HG02885 (cell line): ENCODE measurements around the gene CST3.
A peak's percentile ranks its signal among the peaks of the same experiment; 100 is the strongest.
"Not testable (repeated sequence)": the region's sequence is repeated elsewhere in the genome, so short reads cannot be mapped to it uniquely, and the experiment has no call there.

Source experiments
- ATAC-seq: cut with Tn5 transposase; IDR thresholded peaks from one replicate; pipeline ENCODE4 v1.9.1; 2021; ENCODE audit warnings: mild to moderate bottlenecking; ENCODE audit not compliant: unreplicated experiment, poor library complexity

The CST3 gene

GRCh38 chr20:23637282-23638221 is at the start of gene CST3:
Gene CST3, minus strand, starts transcription at chr20:23637955. Its CDS starts 93 bp downstream, at chr20:23637862.
- ATAC-seq: peak; percentile 56

GRCh38 chr20:23686046-23686750 is 48.4 kb upstream of the CST3 start:
- ATAC-seq: no peak

- ATAC-seq: not testable (repeated sequence)
Observed at GRCh38 chr20:23685529-23685896, 47.8 kb upstream of the CST3 start.

GRCh38 chr20:23684261-23684660 is 46.5 kb upstream of the CST3 start:
- no peak for ATAC-seq

GRCh38 chr20:23683807-23684206 is 46.1 kb upstream of the CST3 start:
- no peak for ATAC-seq

- no peak for ATAC-seq
Observed at GRCh38 chr20:23683281-23683680, 45.5 kb upstream of the CST3 start.

GRCh38 chr20:23680146-23680545 is 42.4 kb upstream of the CST3 start:
- ATAC-seq: no peak

- ATAC-seq: no peak
Observed at GRCh38 chr20:23679133-23680092, 41.7 kb upstream of the CST3 start.

- no peak for ATAC-seq
Observed at GRCh38 chr20:23673209-23673608, 35.5 kb upstream of the CST3 start.

- ATAC-seq: no peak
Observed at GRCh38 chr20:23672158-23672557, 34.4 kb upstream of the CST3 start.

- no peak for ATAC-seq
Observed at GRCh38 chr20:23671479-23671878, 33.7 kb upstream of the CST3 start.

GRCh38 chr20:23670361-23670760 is 32.6 kb upstream of the CST3 start:
- ATAC-seq: no peak

GRCh38 chr20:23669866-23670265 is 32.1 kb upstream of the CST3 start:
- no peak for ATAC-seq

GRCh38 chr20:23669327-23669726 is 31.6 kb upstream of the CST3 start:
- no peak for ATAC-seq

- peak; percentile 81 for ATAC-seq
Observed at GRCh38 chr20:23668477-23668951, 30.8 kb upstream of the CST3 start.

GRCh38 chr20:23667666-23668065 is 29.9 kb upstream of the CST3 start:
- no peak for ATAC-seq

- no peak for ATAC-seq
Observed at GRCh38 chr20:23666698-23667097, 28.9 kb upstream of the CST3 start.

- ATAC-seq: no peak
Observed at GRCh38 chr20:23666189-23666588, 28.4 kb upstream of the CST3 start.

GRCh38 chr20:23664954-23665353 is 27.2 kb upstream of the CST3 start:
- ATAC-seq: no peak

- ATAC-seq: not testable (repeated sequence)
Observed at GRCh38 chr20:23664046-23664445, 26.3 kb upstream of the CST3 start.
